HG02798 (cell line): ENCODE results near the gene FGF14.
"Not testable (repeated sequence)": the region's sequence is repeated elsewhere in the genome, so short reads cannot be mapped to it uniquely, and the experiment has no call there.

ENCODE experiments used
- ATAC-seq: cut with Tn5 transposase; IDR thresholded peaks from one replicate; pipeline ENCODE4 v1.9.1; 2021; ENCODE audit warnings: mild to moderate bottlenecking; ENCODE audit not compliant: unreplicated experiment, poor library complexity

The FGF14 gene

DNA sequence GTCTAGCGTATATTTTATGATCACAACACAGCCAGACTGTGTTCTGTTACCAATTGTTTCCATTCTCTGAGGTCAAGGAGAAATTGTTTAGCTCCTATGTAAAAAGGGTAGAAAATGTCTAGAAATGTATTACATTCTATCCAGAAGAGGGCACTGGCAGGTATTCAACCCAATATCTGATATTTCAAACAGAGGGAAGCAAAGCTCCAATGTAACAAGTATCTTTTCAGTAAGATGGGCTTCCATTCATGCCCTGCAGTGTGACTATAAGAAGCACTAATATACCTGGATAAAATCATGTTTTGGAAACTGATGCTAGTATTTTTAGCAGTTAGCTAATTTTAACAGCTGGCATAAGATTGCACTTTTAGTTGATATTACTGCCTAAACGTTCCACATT is 312.7 kb downstream of the FGF14 start:
- no peak for ATAC-seq

DNA sequence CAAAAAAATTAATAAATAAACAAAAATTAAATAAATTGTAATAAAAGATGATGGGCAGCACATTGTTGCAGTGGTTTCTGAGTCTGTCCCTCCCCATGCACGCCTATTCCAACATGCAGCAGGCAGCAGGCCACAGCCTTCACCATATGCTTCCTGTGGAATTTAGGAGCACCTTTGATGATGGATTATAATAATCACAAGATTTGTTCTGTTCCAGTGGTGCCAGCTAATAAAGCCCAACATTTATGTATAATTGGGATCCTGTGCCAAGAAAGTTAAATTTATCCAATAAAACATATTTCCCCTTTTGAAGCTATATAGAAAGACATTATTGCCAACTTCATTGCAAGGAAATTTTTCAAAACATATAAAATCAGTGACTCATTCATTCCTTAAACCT is 328.6 kb downstream of the FGF14 start:
- no peak for ATAC-seq

DNA sequence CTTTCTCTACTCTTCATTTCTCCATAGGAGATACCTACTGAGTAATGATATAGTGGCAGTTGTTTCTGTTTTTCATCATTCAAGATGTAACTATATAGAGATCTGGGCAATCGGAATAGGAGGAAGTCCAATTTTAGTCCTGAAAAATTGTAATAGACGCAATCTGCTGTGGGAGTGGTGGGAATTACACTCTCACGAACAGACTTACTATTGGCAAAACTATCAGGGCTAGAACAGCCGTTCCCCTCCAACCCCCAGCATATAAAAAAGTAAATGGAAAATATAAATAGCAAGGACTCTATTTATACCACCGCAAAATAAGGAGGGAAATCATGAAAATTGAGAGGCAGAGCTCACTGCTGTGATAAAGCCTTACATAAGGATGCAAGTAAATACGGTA is 330.1 kb downstream of the FGF14 start:
- no peak for ATAC-seq

DNA sequence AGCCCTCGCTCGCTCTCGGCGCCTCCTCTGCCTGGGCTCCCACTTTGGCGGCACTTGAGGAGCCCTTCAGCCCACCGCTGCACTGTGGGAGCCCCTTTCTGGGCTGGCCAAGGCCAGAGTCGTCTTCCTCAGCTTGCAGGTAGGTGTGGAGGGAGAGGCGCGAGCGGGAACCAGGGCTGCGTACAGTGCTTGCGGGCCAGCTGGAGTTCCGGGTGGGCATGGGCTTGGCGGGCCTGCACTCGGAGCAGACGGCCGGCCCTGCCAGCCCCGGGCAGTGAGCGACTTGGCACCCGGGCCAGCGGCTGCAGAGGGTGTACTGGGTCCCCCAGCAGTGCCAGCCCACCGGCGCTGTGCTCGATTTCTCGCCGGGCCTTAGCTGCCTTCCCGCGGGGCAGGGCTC is 333.5 kb downstream of the FGF14 start:
- not testable (repeated sequence) for ATAC-seq

DNA sequence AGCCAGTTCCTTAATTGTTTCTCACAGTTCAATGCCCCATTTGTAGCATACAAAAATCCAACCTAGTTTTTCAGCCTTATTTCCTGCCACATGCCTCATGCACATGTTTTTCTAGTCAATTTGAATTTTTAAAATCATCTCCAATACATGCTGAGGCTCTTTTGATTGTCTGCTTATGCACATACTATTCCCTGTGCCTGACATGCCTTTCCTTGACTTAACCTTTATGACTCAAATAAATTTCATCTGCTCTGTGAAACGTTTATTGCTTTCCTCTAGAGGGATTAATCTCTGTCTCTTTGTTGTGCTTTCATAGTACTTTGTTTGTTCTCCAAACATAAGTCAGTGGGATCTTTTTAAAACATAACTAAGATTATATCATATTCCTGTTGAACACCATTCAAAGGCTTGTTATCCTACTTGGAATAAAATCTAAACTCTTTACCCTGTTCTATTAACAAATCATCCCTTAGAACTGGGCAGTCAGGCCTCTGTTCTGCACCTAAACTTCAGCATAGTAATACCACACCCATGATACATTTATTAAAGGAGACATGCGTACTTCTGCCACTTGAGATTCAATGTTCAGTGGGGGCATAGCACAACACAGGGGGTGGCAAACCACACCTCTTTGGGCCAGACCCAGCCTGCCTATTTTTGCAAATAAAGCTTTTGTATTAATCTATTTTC is 346.6 kb downstream of the FGF14 start:
- ATAC-seq = no peak

DNA sequence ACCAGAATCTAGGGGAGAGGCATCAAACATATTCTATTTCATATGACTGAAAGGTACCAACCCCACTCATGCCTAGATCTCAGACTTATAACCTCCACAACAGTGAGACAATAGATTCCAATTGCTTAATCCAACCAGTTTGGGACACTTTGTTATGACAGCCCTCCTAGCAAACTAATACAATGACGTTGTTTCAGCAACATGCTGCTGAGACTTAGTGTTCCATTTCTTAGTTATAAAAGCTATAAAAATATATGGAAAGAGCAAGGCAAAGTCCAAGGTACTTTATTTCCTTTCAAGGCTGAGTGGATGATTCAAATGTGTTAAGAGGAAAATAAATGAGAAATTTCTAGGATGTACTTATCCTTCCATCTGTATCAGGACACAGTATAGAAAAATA is 352.0 kb downstream of the FGF14 start:
- no peak for ATAC-seq

DNA sequence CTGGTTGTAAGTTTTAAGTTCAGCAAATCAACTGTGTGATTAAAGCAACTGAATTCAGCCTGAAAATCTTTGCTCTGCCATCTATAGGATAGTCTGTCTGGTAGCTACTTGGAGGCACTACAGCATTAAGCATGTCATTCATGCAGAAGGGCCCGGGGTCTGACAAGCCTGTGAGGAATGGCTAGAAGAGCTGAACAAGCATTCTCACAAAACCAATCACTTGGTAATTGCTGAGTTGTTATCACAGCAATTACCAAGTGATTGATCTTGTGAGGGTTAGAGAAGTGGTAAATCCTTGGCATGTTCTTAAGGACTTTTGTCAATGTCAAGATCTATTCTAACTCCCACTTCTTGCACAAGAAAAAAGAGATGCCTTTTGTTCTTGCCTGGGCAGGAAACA is 356.1 kb downstream of the FGF14 start:
- no peak for ATAC-seq

DNA sequence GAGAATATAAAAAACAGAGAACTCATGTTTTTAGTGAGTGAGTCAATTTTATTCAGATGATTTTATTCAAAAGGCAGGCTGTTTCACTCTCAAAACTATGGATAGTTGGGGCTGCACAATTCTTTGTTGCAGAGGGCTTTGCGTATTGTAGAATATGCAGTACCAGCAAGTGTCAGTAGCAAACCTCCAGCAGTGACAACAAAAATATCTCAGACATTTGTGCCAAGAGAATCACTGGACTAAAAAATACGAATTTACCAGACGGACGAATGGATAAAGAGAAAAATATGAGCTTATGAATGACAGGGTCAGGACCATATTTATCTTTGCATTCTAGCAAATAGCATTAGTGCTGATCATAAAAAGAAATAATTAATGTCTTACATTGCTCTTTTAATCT is 359.1 kb downstream of the FGF14 start:
- no peak for ATAC-seq

DNA sequence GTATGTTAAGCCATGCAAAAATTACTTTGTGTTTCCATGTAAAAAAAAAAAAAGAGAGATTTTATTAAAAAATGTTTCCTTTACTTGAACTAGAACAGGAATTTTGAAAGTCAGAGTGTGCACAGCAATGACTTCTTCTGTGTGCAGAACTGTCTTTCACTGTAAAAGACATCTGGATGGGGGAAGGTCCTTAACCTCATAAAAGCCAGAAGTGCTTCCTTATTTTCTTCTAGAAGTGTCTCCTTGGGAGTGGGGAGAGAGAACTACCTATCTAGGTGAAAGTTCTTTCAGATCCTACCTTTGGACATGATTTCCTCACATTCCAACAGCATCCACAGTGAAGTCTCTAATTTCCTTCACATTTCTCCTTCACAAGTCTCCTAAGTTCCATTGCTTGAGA is 360.3 kb downstream of the FGF14 start:
- ATAC-seq = no peak

DNA sequence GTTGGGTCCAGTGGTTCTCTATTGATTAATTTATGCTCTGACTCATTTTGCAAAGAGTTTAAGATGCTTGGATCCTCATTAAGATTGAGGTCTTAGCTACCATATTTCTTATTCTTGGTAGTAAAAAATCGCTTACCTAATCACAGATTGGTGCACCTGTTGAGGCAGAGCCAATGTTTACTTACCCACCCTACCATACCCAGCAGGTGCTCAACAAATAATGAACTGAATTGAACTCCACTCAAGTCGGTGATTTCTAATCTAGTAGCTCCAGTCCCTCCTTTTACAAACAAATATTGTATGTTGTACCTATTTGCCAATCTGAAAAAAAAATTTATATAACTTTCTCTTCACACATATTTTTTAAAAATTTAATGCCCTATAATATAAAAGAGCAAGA is 361.0 kb downstream of the FGF14 start:
- ATAC-seq = no peak

DNA sequence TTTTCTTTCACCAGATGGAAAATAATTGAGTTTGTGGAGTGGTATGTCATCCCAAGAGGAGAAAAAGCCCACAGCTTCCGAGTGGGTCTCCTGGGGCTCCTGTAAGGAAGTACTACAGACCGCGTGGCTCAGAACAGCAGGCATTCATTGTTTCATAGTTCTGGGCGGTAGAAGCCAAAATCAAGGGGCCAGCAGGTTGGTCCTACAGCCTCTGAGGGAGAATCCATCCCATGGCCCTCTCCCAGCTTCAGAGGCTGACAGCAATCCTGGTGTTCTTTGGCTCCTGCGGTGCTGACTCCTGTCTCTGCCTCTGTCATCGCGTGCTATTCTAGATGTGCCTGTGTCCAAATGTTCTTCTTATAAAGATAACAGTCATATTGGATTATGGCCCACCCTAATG is 362.6 kb downstream of the FGF14 start:
- no peak for ATAC-seq

DNA sequence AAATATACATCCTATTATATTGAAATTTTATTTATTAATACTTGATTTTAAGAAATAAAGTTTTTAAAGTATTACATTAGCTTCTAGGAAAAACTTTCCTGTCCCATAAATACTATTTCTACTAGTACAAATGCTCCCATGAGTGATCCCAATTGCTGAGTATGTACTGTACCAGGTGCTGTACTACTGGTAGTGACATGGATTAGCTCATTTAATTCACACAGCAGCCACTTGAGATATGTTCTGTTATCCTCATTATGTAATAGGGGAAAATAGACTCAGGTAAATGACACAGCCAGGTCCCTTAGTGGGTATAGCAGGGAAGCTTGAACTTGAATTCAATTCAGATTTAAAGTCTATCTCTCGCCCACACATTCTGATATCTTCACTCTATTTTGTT is 363.1 kb downstream of the FGF14 start:
- ATAC-seq = no peak

DNA sequence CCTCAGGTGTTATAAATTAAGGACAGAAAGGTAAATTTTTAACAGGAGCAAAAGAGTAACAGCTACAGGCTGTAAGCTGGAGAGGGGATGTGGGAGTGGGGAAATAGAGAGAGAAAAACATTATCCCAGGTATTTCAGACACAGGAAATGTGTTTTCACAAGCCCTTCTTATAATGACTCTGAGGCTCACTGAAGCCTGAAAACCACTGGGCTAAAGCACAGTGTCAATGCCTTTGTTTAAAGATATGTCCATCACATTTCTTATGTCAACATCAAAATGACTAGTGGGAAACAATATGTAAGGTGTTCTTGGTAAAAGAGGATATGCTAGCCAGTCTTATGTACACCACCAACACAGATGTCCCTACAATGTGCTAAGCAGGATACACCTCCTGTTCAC is 365.9 kb downstream of the FGF14 start:
- ATAC-seq = no peak

DNA sequence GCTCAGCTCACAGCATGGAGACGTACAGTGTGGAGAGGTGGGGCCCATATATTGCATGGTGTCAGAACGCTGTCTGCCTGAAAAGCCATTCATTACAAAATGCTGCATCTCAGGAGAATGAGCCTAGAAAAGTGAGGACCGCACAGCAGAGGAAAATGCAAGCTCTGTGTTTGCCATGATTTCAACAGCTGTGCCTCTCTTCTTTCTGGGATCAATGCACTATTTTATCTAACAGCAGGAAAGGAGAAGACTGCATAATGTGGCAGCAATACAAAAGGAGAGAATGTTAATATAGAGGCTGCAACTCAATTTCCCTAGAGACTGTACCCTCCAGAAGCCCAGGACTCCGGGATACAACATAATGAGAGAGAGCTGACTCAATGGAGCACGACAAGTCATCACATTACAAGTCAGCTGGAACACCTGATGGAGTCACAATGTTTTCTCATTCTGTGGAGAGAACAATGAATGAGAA is 368.0 kb downstream of the FGF14 start:
- no peak for ATAC-seq

DNA sequence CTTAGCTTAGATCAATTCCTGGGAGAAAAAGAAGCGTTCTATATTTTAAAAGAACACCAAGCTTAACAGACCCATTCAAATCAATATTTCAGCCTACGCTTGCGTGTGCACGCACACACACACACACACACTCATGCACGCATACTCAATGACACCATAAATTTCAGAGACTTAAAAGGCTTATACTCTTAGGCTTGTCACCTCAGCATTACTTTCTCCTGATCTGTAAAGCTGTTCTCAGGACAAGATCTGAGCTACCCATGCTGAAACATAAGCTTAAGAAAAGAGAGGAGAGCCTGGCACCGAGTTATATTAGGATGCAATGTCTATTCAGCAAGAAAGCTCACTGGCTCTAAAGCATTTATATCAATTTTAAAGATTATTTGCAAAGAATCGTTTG is 368.5 kb downstream of the FGF14 start:
- no peak for ATAC-seq

DNA sequence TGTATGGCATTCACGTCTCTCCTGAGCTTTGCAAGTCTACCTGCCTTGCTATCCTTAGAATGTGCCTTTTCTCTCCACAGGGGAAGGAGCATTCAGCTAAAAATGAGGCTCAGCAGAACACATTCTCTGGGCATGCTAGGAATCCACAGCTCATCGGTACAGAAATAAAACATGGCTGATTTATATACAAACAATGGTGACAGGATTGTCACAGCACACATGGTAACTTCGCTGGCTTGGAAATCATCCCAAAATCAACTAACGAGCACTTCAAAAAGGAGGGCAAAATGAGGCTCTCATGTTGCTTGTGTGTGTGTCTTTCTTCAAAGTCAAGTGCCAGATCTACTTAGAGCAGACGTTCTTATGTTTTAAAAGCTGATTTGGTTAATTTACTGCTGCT is 373.0 kb downstream of the FGF14 start:
- ATAC-seq = no peak

DNA sequence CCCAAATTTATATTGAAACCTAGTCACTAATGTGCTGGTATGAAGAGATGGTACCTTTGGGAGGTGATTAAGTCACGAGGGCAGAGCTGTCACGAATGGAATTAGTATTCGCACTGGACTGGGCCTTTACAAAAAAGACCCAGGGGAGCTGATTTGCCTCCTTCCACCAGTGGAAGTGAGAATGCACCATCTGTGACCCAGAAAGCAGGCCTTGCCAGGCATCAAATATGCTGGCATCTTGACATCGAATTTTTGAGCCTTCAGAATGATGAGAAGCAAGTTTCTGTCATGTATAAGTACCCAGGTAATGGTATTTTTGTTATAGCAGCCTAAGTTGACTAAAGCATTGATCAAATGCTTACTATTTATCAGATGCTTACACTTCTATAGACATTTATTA is 373.6 kb downstream of the FGF14 start:
- no peak for ATAC-seq

DNA sequence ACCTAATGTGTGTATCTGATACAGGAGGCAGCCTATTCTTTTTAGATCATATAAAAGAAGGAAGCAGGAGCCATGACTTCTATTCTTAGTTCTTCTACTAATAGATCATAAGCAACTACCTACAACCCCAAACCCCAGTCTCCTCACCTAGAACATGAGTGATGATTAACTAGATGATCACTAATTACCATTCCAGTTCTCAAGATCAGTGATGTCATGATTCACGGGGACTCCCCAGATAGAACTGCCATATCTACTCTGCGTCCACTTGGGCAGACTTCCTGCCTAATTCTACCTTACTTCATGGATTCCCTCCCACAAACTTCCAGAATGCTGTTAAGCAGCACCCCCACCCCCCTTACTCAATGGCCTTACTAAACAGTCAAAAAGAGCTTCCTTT is 380.1 kb downstream of the FGF14 start:
- ATAC-seq = no peak

DNA sequence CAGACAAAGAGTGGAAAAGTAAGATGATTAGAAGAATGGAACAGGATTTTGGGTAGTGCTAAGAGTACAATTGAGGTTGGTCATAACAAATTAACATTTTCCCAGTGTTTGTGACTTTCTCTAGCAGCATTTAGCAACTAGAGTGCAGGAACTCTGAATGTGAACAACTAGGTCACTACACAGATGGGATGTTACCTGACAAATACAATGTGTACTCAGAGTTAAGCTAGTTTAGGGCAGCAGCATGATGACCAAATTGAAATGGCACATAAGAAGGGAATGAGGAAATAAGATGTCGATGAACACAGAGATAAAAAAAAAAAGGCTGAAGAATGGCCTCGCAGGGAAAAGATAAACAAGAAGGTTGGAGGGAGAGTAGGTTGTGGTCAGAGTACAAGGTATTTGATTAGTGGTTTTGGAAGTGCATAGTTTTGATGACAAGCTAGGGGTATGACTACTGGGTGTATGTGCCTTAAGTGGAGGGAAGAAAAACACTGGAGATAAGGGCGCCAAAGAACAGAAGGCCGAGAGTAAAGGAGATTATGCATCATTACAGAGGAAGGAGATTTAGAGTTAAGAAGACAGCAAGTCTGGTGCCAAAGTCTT is 381.1 kb downstream of the FGF14 start:
- ATAC-seq = no peak

DNA sequence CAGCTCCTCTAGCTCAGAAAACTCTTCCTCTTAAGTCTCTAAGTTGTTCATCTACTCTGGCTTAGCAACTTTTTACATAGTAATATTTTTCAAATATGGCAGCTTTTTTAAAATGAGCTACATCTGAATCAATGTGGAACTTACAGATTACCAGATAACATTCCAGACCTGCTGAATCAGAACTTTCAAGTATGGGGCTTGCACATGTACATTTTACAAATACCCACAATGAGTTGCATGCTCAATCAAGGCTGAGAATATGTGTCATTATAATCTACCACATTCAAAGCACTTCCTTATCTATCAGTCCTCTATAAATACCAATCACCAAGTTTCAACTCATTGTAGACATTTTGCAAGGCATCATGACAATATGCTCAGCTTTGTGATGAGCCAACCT is 383.1 kb downstream of the FGF14 start:
- ATAC-seq = no peak

DNA sequence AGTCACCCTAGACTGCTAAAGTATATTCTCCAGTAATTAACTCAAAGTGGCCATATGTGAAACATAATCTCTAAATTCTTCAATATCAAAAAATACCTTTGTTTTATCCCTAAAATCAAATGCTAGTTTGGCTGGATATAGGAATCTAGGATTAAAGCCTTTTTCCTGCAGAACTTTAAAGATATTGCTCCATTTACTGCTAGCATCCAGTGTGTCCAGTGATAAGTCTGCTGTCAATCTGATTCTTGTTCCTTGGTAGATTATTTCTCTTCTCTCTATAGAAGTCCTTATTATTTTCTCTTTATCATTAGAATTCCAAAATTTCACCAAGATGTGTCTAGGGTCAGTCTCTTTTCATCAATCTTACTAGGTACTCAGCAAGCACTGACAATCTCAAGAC is 384.6 kb downstream of the FGF14 start:
- no peak for ATAC-seq
